HG03439 (cell line): Measurements from ENCODE around the gene CDA.

Source experiments
- ATAC-seq: cut with Tn5 transposase; IDR thresholded peaks from one replicate; pipeline ENCODE4 v1.9.1; 2021; ENCODE audit warnings: mild to moderate bottlenecking, moderate library complexity; ENCODE audit not compliant: unreplicated experiment

Gene CDA

DNA sequence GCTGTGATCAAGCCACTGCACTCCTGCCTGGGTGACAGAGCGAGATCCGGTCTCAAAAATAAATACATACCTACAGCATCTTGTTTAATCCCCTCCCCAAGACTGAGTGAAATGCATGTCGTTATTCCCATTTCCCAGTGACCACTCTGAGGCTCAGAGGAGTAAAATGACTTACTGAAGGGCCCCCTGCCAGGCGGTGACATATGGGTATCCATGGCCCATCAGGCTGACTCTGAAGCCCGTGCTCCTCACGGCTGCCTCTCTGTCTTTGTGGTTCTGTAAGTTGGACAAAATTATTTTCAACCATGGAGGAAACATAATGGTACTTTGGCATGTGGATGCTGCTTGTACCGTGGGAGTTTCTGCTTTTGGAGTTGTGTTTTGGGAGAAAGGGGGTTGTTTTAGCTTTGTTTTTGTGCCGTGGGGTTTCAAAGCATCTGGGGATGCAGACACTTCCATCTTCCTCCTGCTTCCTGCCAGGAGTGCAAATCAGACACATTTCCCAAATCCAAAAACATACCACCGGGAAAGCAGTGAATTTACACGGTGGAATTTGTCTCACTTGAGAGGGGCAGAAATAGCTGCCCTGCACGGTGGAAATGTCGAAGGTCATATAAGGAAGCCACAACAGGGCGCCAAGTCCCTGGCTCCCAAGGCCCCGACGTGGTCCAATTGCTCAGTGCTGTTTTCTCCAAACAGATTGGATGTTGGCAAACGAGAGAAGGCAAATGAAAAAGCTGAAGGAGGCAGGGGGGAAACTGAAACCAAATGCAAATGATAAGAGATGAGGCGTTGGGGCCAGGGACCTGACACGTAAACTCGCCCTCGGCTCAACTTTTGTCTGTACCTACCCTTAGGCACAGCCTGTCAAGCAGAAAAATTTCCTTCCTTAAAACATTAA lies 27.3 kb downstream of the CDA start:
- ATAC-seq, result no peak

DNA sequence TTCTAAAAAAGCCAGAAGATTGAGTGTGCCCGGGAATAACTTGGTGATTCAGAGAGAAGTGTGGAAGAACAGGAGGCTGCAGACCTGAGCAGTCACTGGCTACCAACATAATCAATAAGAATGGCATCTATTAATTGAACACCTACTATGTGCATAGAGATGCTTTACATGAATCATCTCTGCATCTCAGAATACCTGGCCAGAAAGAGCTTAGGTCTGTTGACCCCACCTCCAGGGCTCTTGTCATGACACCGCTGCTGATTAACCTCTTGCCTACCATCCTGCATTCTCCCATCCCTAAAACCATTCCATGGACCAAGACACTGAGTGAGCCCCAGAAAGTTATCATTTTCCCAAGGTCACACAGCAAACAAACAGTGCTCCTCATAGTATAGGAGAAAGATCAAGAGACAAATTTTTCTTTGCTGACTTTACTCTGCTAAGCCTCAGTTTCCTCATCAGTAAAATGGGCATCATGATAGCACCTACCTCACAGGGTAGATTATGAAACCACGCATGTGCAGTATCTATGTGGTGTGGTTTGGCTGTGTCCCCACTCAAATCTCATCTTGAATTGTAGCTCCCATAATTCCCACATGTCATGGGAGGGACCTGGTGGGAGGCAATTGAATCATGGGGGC lies 28.1 kb downstream of the CDA start:
- no peak for ATAC-seq

DNA sequence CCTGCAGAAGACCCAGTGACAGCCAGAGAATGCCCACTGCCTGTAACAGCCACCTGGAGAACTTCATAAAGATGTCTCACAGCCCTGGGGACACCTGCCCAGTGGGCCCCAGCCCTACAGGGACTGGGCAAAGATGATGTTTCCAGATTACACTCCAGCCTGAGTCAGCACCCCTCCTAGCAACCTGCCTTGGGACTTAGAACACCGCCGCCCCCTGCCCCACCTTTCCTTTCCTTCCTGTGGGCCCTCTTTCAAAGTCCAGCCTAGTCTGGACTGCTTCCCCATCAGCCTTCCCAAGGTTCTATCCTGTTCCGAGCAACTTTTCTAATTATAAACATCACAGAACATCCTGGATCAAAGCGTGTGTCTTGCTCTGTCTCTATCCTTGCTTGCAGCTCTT lies 29.7 kb downstream of the CDA start:
- ATAC-seq, result no peak

DNA sequence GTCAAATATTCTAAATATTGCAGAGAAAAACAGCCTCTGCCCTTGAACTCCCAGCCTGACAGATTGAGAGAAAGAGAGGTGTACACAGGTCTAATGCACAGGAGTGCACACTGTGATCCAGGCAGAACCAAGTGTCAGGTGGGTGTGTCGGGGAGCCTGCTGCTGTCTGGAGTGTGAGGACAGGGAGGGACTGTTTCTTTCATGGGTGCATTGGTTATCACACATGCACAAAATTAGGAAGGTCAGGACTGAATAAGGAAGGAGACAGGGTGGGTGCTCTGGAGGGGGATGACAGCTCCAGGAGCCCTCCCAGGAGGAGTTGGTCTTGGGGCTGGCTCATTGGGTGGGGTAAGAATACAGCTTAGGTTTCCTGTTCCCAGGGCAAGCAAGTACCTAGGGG lies 31.1 kb downstream of the CDA start:
- ATAC-seq, result no peak

DNA sequence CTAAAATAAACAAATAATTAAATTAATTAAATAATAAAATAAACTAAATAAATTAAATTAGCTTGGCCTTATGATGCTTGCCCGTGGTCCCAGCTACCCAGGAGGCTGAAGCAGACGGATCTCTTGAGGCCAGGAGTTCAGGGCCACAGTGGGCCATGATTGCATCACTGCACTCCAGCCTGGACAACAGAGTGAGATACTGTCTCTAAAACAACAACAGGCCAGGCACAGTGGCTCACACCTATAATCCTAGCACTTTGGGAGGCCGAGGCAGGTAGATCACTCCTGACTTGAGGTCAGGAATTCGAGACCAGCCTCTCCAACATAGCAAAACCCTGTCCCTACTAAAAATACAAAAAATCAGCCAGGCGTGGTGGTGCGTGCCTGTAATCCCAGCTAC lies 32.1 kb downstream of the CDA start:
- no peak for ATAC-seq

DNA sequence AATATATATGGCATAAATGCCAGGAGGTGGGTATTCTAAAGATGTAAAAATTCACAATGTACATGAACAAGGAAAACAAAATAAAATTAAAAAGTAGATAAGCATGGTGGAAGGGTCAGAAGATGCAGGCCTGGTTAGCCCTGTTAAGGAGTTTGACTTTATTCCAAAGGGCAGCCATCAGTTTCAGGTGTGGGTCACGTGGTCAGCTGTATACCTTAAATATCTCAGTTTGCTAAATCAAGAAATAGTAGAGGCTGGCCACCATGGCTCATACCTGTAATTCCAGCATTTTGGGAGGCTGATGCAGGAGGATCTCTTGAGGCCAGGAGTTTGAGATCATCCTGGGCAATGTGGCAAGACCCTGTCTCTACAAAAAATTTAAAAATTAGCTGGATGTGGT lies 35.8 kb downstream of the CDA start:
- ATAC-seq, result no peak

DNA sequence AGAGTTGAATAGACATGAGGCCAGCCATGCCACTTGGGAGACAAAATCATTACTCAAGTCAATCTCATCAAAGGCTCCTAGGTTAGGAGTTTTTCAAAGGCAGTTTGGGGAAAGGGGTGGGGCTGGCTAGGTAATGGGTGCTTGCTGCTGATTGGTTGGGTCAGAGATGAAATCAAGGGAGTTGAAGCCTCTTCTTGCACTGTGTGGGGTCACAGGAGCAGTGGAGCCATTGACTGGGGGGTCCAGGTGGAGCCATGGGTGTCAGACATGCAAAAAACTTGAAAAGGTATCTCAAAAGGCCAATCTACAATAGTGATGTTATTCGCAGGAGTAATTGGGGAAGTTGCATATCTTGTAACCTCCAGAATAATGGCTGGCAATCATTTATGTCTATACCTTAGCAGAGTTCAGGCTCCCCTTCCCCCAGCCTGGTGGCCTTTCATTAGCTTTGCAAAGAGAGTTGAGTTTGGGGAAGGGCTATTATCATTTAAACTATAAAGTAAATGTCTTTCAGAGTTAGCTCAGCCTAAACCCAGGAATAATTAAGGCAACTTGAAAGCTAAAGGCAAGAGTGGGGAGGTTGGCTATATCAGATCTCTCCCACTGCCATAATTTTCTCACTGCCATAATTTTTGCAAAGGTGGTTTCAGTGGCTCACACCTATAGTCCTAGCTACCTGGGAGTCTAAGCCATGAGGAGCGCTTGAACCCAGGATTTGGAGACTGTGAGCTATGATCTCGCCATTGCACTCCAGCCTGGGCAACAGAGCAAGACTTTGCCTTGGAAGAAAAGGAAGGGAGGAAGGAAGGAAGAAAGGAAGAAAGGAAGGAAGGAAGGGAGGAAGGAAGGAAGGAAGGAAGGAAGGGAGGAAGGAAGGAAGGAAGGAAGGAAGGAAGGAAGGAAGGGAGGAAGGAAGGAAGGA lies 36.5 kb downstream of the CDA start:
- no peak for ATAC-seq

DNA sequence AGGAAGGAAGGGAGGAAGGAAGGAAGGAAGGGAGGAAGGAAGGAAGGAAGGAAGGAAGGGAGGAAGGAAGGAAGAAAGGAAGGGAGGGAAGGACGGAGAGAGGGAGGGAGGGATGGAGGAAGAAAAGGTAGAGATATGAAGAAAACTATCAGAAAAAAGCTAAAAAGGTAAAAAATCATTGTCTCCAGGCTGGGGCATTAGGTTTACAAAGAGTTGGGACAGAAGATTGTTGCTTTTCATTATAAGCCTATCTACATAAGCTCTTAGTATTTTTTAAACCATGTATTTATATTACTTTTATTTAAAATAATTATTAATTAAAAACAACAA lies 37.2 kb downstream of the CDA start:
- no peak for ATAC-seq

DNA sequence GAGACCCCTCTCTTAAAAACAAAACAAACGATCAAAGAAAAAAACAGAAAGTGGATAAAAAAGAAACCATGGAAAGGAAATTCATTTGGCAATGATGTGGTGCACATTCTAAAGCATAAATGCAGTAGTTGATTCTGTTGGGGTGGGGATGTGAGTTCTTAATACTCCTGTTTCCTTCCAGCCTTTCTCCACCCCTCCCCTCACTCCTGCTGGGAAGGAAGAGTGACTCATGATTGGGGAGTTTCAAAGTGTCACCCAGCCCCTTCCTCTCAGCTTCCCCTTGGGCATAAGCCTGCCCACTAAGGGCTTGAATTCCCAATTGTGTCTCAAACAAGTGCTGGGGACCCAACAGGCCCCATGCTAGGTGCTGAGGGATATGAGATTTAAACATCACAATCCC lies 37.6 kb downstream of the CDA start:
- ATAC-seq, result no peak

DNA sequence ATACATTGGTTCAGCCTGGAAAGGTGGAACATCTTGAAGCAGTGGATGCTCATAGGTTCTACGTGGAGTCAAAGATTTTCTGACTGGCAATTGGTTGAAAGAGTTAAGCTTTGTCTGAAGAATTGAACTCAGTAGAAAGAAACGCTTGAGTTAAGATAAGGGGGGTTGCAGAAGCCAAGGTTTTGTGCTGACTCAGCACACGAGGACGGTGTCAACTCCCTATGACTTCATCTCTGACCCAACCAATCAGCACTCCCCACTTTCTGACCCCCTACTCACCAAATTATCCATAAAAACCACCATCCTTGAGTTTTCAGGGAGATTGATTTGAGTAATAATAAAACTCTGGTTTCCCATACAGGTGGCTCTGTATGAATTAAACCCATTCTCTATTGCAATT lies 41.8 kb downstream of the CDA start:
- ATAC-seq, result no peak

DNA sequence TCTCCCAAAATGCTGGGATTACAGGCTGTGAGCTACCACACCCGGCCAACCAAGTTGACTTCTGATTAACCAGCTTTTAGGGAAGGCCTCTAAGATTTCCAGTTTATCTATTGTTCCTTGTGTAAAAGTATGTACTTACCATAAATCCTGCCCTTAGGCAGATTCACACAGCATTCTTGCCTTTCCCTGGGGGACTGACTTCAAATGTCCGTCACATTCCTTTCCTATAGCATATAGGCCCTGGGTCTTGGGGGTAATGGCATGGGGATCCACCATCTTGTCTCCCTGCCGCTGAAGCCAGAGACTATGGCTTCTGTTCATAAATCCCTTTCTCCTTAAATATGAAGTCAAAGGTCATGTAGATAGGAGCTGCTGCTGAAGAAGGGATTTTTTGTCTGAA lies 43.5 kb downstream of the CDA start:
- ATAC-seq, result no peak

DNA sequence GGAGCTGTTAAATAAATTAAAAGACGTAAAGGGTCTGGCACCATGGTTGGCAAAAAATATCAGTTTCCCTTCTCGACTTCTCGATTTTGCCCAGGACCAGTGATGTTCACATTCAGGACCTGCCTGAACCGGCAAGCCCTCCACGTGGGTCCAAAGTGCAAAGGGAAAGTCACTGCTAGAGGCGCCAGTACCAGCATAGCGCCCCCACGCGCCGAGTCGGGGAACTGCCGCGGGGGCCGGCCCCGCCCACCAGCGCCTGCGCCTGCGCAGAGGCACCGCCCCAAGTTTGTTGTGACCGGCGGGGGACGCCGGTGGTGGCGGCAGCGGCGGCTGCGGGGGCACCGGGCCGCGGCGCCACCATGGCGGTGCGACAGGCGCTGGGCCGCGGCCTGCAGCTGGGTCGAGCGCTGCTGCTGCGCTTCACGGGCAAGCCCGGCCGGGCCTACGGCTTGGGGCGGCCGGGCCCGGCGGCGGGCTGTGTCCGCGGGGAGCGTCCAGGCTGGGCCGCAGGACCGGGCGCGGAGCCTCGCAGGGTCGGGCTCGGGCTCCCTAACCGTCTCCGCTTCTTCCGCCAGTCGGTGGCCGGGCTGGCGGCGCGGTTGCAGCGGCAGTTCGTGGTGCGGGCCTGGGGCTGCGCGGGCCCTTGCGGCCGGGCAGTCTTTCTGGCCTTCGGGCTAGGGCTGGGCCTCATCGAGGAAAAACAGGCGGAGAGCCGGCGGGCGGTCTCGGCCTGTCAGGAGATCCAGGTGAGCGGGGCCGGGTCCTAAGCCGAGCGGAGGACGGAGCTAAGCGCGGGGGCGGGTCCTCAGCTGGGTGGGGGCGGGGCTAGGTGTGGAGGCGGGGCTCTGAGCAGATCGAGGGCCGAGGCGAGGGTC lies 44.5 kb downstream of the CDA start, which contains the start of gene PINK1:
Gene PINK1 (plus strand): TSS at position 269 of the 875 bp plus-strand sequence. CDS start 91 bp downstream, at position 360.
- peak; percentile 59 for ATAC-seq

DNA sequence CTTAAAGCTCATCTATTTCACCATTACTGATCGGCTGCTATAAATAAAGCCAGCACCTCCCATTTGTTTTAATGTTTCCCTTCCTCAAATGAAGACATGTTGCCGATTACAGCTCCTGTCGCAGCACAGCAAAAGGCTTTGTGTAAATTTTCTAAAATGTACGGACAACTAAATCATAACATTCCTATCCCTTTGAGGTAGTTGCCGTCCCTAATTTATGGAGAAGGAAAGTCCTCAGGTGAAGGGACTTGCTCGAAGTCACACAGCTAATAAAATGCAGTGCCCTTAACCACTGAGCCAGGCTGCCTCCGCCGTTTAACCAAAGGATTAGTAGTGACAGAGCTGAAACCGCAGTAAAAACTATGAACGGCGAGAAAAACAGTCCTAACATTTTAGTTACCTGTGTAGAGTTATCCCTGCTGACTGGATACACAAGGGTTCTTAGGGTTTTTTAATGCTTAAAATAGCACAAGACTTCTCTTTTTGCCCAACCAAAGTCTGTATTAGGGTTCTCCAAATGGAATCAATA lies 45.2 kb downstream of the CDA start:
- ATAC-seq, result no peak

DNA sequence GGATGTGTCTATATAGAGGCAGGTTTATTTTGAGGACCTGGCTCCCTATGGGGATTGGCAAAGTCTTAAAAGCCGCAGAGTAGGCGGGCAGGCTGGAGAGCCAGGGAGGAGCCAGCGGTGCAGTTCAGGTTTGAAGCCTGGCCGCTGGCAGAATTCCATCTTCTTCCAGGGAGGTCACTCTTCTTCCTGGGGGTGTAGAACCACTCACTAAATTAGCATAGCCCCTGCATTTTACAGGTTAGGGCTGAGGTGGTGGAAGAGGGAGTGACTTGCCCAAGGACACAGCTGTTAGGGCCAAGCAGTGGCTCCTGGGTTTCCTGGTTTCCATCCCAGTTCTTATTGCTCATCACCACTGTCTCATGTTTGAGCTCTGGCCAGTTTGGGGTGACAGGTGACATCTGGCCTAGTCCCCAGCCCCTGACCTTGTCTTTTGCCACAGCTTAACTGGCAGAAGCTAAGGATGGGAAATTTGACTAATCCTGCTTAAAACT lies 45.7 kb downstream of the CDA start:
- ATAC-seq, result no peak

DNA sequence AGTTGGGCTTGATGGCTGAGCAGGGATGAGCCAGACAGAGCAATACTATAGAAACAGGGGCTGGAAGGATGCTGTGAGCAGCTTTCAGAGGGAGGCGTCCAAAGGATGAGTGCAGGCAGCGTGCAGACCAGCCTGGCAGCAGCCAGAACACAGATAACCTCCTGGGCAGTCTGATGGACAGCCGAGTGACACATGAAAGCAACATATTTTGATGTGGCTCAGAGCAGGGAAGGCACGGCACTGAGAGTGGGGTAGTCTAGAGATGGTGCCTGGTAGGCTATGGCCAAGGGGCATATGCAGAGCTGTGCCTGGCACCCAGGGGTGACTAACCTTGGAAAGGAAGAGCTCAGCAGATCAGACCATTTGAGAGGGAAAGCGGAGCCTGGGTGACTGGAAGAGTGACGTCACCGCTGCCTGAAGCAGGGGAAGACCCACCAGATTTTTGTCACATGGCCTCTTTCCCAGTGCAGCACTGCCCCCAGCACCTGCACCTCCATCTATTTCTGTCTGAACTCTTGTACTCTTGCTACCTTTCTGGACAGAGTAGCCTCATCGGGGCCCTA lies 48.0 kb downstream of the CDA start:
- ATAC-seq, result no peak

DNA sequence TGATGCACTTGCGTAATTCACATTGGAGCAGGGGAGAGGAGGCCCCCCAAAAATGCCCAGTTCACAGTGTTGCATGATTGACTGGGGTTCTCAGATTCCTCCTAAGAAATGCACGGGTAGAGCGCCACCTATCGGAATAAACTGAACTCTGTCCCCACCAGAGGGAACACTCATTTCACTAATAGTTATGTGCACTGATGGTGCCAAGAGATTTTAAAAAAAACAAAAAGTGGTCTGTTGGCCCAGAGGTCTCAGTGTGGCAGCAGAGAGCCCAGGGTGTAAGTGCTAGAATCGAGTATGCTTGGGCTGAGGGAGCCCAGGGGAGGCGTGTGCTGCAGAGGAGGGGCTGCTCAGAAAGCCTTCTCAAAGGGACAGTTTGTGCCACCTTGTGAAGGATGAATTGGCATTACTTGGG lies 51.3 kb downstream of the CDA start:
- ATAC-seq, result no peak

DNA sequence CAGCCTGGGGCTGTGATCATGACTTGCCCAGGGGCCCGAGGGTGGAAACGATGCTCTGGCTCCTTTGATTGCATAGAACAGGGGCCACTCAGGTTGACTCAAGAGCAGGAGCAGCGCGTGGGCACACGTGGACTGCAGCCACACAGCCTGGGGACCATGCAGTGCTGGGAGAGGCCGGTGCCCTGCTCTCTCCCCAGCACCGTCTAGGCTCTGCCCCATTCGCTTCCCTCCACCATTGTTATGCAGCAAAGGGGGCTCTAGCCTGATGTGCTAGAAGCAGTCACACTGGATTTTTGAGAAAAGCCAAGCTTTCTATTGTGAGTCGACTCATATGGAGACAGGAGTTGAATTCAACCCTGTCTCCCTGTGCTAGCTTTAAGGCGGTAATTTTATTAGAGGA lies 53.1 kb downstream of the CDA start:
- no peak for ATAC-seq

DNA sequence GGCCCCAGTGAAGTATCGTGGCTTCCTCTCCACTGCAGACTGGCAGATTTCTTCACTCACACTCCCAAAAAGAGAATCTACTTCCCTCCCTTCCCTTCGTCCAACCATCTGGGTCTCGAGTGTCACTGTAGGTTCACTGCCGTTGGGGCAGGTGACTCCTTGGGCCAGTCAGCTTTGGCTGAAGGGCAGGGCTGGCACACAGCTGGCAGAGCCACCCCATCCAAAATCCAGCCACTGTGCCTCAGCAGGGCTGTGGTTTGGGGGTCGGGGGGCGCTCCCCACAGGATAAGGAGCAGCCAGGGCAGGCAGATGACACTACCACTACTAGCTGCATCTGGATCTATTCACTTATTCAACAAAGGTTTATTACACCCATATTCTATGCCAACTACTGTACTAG lies 54.2 kb downstream of the CDA start:
- no peak for ATAC-seq

DNA sequence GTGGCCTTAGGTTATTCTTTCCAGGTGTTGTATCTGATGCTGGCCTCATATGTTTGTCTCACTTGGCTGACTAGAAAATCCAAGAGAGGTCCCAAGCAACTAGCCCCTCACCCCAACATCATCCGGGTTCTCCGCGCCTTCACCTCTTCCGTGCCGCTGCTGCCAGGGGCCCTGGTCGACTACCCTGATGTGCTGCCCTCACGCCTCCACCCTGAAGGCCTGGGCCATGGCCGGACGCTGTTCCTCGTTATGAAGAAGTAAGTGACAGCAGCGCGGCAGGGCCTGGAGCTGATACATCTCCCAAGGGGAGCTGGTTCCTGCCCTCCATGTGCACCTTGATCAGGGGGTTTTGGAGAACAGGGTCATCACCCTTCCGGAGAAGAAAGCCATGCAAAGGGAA lies 55.5 kb downstream of the CDA start:
- ATAC-seq, result no peak

DNA sequence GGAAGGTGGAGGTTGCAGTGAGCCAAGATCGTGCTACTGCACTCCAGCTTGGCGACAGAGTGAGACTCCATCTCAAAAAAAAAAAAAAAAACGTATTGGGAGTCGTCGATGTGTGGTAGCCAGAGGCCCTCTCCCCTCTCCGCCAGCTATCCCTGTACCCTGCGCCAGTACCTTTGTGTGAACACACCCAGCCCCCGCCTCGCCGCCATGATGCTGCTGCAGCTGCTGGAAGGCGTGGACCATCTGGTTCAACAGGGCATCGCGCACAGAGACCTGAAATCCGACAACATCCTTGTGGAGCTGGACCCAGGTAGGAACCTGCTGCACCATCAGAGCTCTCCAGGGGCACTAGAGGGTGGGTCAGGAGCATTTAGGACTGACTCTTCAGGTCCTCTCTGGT lies 56.5 kb downstream of the CDA start:
- ATAC-seq, result no peak
